ENCODE data around the gene TFR2.

GRCh38 chr7:100614308-100614861 lies 27.0 kb downstream of the TFR2 start:
- no peak for TF ChIP-seq POLR2A (IDR thresholded peaks at IDR 0.05; ENCODE audit: low read length)
- TF ChIP-seq GATA1 (IDR thresholded peaks at IDR 0.05; ENCODE audit: low read depth, low read length) = no peak

Data from erythroblast (primary cell).